GM19043 (cell line): Measurements from ENCODE around the gene TTLL10.

Source experiments
- ATAC-seq: cut with Tn5 transposase; IDR thresholded peaks from one replicate; pipeline ENCODE4 v1.9.1; 2021; ENCODE audit warnings: low read depth; ENCODE audit not compliant: unreplicated experiment

The TTLL10 gene

GRCh38 chr1:1157033-1157365, 16.7 kb upstream of the TTLL10 start:
- ATAC-seq: no peak

GRCh38 chr1:1157426-1157913, 16.2 kb upstream of the TTLL10 start:
- ATAC-seq: no peak

- ATAC-seq: no peak
Observed at GRCh38 chr1:1157914-1158710, 15.6 kb upstream of the TTLL10 start.

GRCh38 chr1:1160281-1160930, 13.3 kb upstream of the TTLL10 start:
- ATAC-seq: no peak

GRCh38 chr1:1161078-1161682, 12.5 kb upstream of the TTLL10 start:
- ATAC-seq: no peak

GRCh38 chr1:1161683-1162079, 12.0 kb upstream of the TTLL10 start:
- no peak for ATAC-seq

GRCh38 chr1:1162597-1163537, 10.8 kb upstream of the TTLL10 start:
- no peak for ATAC-seq

- no peak for ATAC-seq
Observed at GRCh38 chr1:1163538-1164070, 10.1 kb upstream of the TTLL10 start.

- no peak for ATAC-seq
Observed at GRCh38 chr1:1164361-1164700, 9.3 kb upstream of the TTLL10 start.

GRCh38 chr1:1164701-1165451, 8.8 kb upstream of the TTLL10 start:
- no peak for ATAC-seq

GRCh38 chr1:1165485-1165884, 8.2 kb upstream of the TTLL10 start:
- ATAC-seq: no peak

GRCh38 chr1:1165900-1166421, 7.7 kb upstream of the TTLL10 start:
- no peak for ATAC-seq

GRCh38 chr1:1166642-1167397, 6.9 kb upstream of the TTLL10 start:
- ATAC-seq: no peak

GRCh38 chr1:1167398-1167821, 6.3 kb upstream of the TTLL10 start:
- no peak for ATAC-seq

GRCh38 chr1:1167841-1168450, 5.7 kb upstream of the TTLL10 start:
- ATAC-seq: no peak

- no peak for ATAC-seq
Observed at GRCh38 chr1:1168451-1169411, 4.9 kb upstream of the TTLL10 start.
